PFSK-1 (cell line): Measurements from ENCODE around the gene AVP.

ENCODE experiments used
- FOXP2 ChIP-seq: optimal IDR thresholded peaks from 2 replicates; pipeline ENCODE3; 2011; ENCODE audit warnings: borderline replicate concordance, control low read depth, inconsistent platforms; ENCODE audit not compliant: insufficient read depth; ENCODE audit errors: extremely low read length, extremely low read depth
- POLR2AphosphoS5 ChIP-seq: IDR thresholded peaks from 2 replicates; pipeline ENCODE4 v1.6.1; 2012; ENCODE audit warnings: low read depth, mild to moderate bottlenecking, control low read depth, low read length, moderate library complexity
- SIN3A ChIP-seq: IDR thresholded peaks from 2 replicates; pipeline ENCODE4 v1.6.1; 2012; ENCODE audit warnings: mild to moderate bottlenecking, low read length, moderate library complexity, borderline replicate concordance; ENCODE audit not compliant: insufficient read depth
- TAF1 ChIP-seq: IDR thresholded peaks from 2 replicates; pipeline ENCODE4 v1.6.1; 2012; ENCODE audit warnings: low read length, control low read depth, borderline replicate concordance; ENCODE audit not compliant: insufficient read depth
- TF ChIP-seq, protein P1 (sequence below), 2 experiments: IDR thresholded peaks; 2 replicates each; pipeline versions ENCODE4 v1.6.1 to v1.8.0; 2011 to 2012; ENCODE audit warnings: low read depth in 2 of 2, low read length in 2 of 2, control low read depth in 1 of 2, inconsistent platforms in 1 of 2, mild to moderate bottlenecking in 1 of 2, moderate library complexity in 1 of 2; ENCODE audit not compliant: insufficient read depth in 1 of 2

The AVP gene

DNA sequence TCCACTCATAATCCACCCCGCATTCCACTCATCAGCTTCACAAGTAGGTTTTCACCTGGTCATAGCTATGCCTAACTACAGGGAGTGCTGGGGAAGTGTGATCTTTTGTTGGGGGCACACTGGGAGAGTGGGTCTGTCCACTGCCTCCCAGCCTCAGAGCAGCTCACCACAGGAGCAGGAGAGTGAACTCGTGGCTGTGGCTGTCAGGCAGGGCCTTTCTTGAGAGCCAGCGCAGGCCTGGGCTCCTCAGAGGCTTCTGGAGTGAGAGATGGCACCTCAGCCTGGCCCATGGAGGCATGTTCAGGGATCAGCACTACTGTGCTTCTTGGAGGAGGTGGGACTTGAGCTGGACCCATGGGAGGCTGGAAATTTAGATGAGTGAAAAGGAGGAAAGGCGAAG is 45.1 kb downstream of the AVP start:
- TF ChIP-seq FOXP2 (no peak), POLR2AphosphoS5 (no peak), TAF1 (no peak), SIN3A (no peak)
- TF ChIP-seq, protein P1, sequence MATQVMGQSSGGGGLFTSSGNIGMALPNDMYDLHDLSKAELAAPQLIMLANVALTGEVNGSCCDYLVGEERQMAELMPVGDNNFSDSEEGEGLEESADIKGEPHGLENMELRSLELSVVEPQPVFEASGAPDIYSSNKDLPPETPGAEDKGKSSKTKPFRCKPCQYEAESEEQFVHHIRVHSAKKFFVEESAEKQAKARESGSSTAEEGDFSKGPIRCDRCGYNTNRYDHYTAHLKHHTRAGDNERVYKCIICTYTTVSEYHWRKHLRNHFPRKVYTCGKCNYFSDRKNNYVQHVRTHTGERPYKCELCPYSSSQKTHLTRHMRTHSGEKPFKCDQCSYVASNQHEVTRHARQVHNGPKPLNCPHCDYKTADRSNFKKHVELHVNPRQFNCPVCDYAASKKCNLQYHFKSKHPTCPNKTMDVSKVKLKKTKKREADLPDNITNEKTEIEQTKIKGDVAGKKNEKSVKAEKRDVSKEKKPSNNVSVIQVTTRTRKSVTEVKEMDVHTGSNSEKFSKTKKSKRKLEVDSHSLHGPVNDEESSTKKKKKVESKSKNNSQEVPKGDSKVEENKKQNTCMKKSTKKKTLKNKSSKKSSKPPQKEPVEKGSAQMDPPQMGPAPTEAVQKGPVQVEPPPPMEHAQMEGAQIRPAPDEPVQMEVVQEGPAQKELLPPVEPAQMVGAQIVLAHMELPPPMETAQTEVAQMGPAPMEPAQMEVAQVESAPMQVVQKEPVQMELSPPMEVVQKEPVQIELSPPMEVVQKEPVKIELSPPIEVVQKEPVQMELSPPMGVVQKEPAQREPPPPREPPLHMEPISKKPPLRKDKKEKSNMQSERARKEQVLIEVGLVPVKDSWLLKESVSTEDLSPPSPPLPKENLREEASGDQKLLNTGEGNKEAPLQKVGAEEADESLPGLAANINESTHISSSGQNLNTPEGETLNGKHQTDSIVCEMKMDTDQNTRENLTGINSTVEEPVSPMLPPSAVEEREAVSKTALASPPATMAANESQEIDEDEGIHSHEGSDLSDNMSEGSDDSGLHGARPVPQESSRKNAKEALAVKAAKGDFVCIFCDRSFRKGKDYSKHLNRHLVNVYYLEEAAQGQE (IDR thresholded peaks at IDR 0.05; ENCODE audit: insufficient read depth in 1 of 2, low read depth in 2 of 2, low read length in 2 of 2) = no peak

DNA sequence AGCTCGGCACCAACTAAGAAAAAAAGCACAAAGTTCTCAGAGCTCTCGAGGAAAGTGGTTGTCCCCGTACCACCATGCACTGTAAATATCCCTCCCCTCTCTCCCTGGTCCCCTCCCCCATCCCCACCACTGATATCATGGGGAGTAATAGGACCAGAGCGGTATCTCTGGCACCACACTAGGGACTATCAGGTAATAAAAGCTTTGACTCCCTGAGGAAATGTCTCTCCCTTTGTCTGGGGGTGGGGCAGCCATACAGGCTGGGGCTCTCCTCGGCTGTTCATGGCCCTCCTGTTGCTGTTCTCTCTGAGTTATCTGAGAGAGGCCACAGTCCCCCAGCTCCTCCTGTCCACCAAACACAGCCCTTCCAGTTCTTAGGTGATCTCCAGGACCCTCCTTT is 46.1 kb downstream of the AVP start:
- TF ChIP-seq SIN3A = no peak
- no peak for TF ChIP-seq TAF1
- no peak for TF ChIP-seq POLR2AphosphoS5
- TF ChIP-seq FOXP2 = no peak
- TF ChIP-seq, protein P1 (IDR thresholded peaks at IDR 0.05; ENCODE audit: insufficient read depth in 1 of 2, low read depth in 2 of 2, low read length in 2 of 2) = no peak

DNA sequence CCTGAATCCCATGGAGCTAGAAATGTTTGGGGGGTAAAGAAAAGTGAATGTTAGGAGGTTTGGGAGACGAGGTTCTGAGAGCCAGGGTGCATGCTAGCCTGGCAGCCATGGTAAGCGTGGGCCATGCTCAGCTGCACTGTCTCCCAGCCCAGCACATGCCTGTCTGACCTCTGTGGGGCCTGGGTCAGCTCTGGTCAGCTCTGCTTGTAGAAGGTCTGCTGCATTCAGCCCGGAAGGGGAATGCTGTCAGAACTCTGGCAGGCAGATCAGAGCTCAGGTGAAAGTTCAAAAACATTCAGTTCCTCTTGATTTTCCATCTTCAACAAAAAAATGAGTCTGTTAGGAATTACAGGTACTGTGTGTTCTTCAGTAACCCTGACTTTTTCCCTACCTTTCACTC is 46.9 kb downstream of the AVP start:
- TF ChIP-seq, protein P1 (IDR thresholded peaks at IDR 0.05; ENCODE audit: insufficient read depth in 1 of 2, low read depth in 2 of 2, low read length in 2 of 2) = no peak
- TF ChIP-seq POLR2AphosphoS5 (no peak), FOXP2 (no peak), SIN3A (no peak), TAF1 (no peak)

DNA sequence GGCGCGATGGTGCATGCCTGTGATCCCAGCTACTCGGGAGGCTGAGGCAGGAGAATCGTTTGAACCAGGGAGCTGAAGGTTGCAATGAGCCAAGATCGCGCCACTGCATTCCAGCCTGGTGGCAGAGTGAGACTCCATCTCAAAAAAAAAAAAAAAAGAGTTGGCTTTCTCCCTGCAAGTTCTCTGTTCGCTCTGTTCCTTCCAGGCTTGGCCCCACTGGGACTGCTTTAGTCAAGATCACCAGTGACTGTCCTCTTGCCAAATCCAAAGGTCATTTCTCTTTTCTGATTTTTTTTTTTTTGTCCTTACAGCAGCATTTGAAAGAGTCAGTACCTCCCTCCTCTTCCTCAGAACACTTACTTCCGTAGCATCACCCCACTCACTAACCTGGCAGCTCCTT is 51.9 kb downstream of the AVP start:
- TF ChIP-seq TAF1 (no peak), POLR2AphosphoS5 (no peak), FOXP2 (no peak), SIN3A (no peak)
- TF ChIP-seq, protein P1 (IDR thresholded peaks at IDR 0.05; ENCODE audit: insufficient read depth in 1 of 2, low read depth in 2 of 2, low read length in 2 of 2) = no peak
